Stimulated activated CD4-positive, alpha-beta T cell treated with anti-CD3 and anti-CD28 coated beads, Interleukin-4, amount 100 ng/mL, for 1 hour (primary cell): Measurements from ENCODE around the gene FGA.

Experiments
- DNase-seq: peaks from one replicate; pipeline ENCODE4 v3.0.0-alpha.2; 2020

The FGA gene

GRCh38 chr4:154590329-154591006, at the start of gene FGA:
Gene FGA (minus strand): TSS chr4:154590742. CDS start chr4:154590687, 55 bp downstream.
- no peak for DNase-seq

GRCh38 chr4:154634058-154634457, 43.5 kb upstream of the FGA start:
- no peak for DNase-seq

- no peak for DNase-seq
Observed at GRCh38 chr4:154631828-154632227, 41.3 kb upstream of the FGA start.

- DNase-seq, result no peak
Observed at GRCh38 chr4:154630324-154630723, 39.8 kb upstream of the FGA start.

GRCh38 chr4:154626793-154627484, 36.4 kb upstream of the FGA start:
- DNase-seq, result peak; percentile 55

- no peak for DNase-seq
Observed at GRCh38 chr4:154625971-154626370, 35.4 kb upstream of the FGA start.

- DNase-seq, result no peak
Observed at GRCh38 chr4:154623995-154624394, 33.5 kb upstream of the FGA start.

GRCh38 chr4:154623436-154623835, 32.9 kb upstream of the FGA start:
- no peak for DNase-seq

- DNase-seq, result no peak
Observed at GRCh38 chr4:154622598-154622997, 32.1 kb upstream of the FGA start.

GRCh38 chr4:154620111-154620510, 29.6 kb upstream of the FGA start:
- DNase-seq, result no peak

GRCh38 chr4:154618708-154619315, 28.3 kb upstream of the FGA start:
- DNase-seq, result peak; percentile 44

GRCh38 chr4:154617820-154618317, 27.3 kb upstream of the FGA start:
- no peak for DNase-seq

- DNase-seq, result no peak
Observed at GRCh38 chr4:154616731-154617130, 26.2 kb upstream of the FGA start.

GRCh38 chr4:154616287-154616686, 25.7 kb upstream of the FGA start:
- DNase-seq, result no peak

- DNase-seq, result no peak
Observed at GRCh38 chr4:154615211-154615610, 24.7 kb upstream of the FGA start.

- DNase-seq, result no peak
Observed at GRCh38 chr4:154614306-154614705, 23.8 kb upstream of the FGA start.

- DNase-seq, result no peak
Observed at GRCh38 chr4:154612472-154613414, 22.2 kb upstream of the FGA start, which contains the start of gene FGG. Gene FGG (minus strand): TSS chr4:154612656. CDS start chr4:154612609, 47 bp downstream.

GRCh38 chr4:154611833-154612232, 21.3 kb upstream of the FGA start:
- DNase-seq, result no peak

GRCh38 chr4:154610582-154610981, 20.0 kb upstream of the FGA start:
- no peak for DNase-seq

GRCh38 chr4:154609532-154609931, 19.0 kb upstream of the FGA start:
- no peak for DNase-seq

- no peak for DNase-seq
Observed at GRCh38 chr4:154608361-154609252, 18.1 kb upstream of the FGA start.
